ENCODE data around the gene TAS2R10. TPM values are rescaled to one million over a fixed set of nuclear protein-coding genes. Genes with fewer than 3 reads are reported as not detected.

Gene TAS2R10
- total and polyA plus RNA-seq, 2 of the 8 experiments (the other 6 are each of a cell fraction or from before 2014, with no cell fraction given) = 0.08 TPM; not detected in 1

DNA sequence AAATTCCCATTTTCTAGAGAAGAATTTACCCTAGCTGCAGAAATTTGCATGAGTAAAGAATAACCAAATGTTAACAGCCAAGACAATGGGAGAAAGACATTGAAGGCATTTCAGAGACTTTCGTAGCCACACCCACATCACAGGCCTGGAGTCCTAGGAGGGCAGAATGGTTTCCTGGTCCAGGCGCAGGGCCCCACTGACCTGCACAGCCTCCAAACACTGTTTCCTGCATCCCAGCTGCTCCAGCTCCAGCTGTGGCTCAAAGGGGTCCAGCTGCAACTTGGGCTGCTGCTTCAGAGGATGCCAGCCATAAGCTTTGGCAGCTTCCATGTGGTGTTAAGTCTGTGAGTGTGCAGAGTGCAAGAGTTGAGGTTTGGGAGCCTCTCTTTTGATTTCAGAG lies 29.6 kb upstream of the TAS2R10 start (continued):
- TF ChIP-seq, protein P1, sequence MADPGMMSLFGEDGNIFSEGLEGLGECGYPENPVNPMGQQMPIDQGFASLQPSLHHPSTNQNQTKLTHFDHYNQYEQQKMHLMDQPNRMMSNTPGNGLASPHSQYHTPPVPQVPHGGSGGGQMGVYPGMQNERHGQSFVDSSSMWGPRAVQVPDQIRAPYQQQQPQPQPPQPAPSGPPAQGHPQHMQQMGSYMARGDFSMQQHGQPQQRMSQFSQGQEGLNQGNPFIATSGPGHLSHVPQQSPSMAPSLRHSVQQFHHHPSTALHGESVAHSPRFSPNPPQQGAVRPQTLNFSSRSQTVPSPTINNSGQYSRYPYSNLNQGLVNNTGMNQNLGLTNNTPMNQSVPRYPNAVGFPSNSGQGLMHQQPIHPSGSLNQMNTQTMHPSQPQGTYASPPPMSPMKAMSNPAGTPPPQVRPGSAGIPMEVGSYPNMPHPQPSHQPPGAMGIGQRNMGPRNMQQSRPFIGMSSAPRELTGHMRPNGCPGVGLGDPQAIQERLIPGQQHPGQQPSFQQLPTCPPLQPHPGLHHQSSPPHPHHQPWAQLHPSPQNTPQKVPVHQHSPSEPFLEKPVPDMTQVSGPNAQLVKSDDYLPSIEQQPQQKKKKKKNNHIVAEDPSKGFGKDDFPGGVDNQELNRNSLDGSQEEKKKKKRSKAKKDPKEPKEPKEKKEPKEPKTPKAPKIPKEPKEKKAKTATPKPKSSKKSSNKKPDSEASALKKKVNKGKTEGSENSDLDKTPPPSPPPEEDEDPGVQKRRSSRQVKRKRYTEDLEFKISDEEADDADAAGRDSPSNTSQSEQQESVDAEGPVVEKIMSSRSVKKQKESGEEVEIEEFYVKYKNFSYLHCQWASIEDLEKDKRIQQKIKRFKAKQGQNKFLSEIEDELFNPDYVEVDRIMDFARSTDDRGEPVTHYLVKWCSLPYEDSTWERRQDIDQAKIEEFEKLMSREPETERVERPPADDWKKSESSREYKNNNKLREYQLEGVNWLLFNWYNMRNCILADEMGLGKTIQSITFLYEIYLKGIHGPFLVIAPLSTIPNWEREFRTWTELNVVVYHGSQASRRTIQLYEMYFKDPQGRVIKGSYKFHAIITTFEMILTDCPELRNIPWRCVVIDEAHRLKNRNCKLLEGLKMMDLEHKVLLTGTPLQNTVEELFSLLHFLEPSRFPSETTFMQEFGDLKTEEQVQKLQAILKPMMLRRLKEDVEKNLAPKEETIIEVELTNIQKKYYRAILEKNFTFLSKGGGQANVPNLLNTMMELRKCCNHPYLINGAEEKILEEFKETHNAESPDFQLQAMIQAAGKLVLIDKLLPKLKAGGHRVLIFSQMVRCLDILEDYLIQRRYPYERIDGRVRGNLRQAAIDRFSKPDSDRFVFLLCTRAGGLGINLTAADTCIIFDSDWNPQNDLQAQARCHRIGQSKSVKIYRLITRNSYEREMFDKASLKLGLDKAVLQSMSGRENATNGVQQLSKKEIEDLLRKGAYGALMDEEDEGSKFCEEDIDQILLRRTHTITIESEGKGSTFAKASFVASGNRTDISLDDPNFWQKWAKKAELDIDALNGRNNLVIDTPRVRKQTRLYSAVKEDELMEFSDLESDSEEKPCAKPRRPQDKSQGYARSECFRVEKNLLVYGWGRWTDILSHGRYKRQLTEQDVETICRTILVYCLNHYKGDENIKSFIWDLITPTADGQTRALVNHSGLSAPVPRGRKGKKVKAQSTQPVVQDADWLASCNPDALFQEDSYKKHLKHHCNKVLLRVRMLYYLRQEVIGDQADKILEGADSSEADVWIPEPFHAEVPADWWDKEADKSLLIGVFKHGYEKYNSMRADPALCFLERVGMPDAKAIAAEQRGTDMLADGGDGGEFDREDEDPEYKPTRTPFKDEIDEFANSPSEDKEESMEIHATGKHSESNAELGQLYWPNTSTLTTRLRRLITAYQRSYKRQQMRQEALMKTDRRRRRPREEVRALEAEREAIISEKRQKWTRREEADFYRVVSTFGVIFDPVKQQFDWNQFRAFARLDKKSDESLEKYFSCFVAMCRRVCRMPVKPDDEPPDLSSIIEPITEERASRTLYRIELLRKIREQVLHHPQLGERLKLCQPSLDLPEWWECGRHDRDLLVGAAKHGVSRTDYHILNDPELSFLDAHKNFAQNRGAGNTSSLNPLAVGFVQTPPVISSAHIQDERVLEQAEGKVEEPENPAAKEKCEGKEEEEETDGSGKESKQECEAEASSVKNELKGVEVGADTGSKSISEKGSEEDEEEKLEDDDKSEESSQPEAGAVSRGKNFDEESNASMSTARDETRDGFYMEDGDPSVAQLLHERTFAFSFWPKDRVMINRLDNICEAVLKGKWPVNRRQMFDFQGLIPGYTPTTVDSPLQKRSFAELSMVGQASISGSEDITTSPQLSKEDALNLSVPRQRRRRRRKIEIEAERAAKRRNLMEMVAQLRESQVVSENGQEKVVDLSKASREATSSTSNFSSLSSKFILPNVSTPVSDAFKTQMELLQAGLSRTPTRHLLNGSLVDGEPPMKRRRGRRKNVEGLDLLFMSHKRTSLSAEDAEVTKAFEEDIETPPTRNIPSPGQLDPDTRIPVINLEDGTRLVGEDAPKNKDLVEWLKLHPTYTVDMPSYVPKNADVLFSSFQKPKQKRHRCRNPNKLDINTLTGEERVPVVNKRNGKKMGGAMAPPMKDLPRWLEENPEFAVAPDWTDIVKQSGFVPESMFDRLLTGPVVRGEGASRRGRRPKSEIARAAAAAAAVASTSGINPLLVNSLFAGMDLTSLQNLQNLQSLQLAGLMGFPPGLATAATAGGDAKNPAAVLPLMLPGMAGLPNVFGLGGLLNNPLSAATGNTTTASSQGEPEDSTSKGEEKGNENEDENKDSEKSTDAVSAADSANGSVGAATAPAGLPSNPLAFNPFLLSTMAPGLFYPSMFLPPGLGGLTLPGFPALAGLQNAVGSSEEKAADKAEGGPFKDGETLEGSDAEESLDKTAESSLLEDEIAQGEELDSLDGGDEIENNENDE (IDR thresholded peaks at IDR 0.05; ENCODE audit: insufficient replicate concordance, low read length) = no peak
- TF ChIP-seq YY1 (IDR thresholded peaks at IDR 0.05; ENCODE audit: low read depth, low read length) (no peak), TCF12 (IDR thresholded peaks at IDR 0.05; ENCODE audit: low read depth, low read length) (no peak), SIRT6 (IDR thresholded peaks at IDR 0.05; ENCODE audit: low read length) (no peak), BRCA1 (IDR thresholded peaks at IDR 0.05; ENCODE audit: low read depth, low read length) (no peak), POU5F1 (IDR thresholded peaks at IDR 0.05; ENCODE audit: low read depth, low read length) (no peak), SUZ12 (IDR thresholded peaks at IDR 0.05; ENCODE audit: low read length) (no peak), CBX5 (IDR thresholded peaks at IDR 0.05; ENCODE audit: low read depth, low read length) (no peak), RAD21 (IDR thresholded peaks at IDR 0.05 in 1 of 2, conservative IDR thresholded peaks at IDR 0.05 in 1 of 2; ENCODE audit: low read depth in 2 of 2, low read length in 2 of 2) (no peak)
- TF ChIP-seq, protein P2, sequence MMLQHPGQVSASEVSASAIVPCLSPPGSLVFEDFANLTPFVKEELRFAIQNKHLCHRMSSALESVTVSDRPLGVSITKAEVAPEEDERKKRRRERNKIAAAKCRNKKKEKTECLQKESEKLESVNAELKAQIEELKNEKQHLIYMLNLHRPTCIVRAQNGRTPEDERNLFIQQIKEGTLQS (IDR thresholded peaks at IDR 0.05; ENCODE audit: insufficient read depth, low read depth, low read length) = no peak

All from H1 (cell line).